PC-3 (cell line): ENCODE measurements around the gene RTN3.
"Not testable (repeated sequence)": the region's sequence is repeated elsewhere in the genome, so short reads cannot be mapped to it uniquely, and the experiment has no call there.

Source experiments
- CTCF ChIP-seq: fragments of 300-600 bp; sonication (generic); conservative IDR thresholded peaks from 2 replicates; pipeline ENCODE4 v1.5.1; 2017; ENCODE audit warnings: antibody characterized with exemption, low read depth, mild to moderate bottlenecking, low read length
- EZH2 ChIP-seq: fragments of 300-600 bp; sonication (generic); IDR thresholded peaks from one replicate; pipeline ENCODE4 v1.6.1; 2017; ENCODE audit warnings: antibody characterized with exemption, mild to moderate bottlenecking, low read length; ENCODE audit not compliant: unreplicated experiment
- EZH2phosphoT487 ChIP-seq: fragments of 300-600 bp; sonication (generic); IDR thresholded peaks from 2 replicates; pipeline ENCODE4 v1.6.1; 2018; ENCODE audit warnings: mild to moderate bottlenecking, antibody characterized with exemption, low read length, borderline replicate concordance

DNA sequence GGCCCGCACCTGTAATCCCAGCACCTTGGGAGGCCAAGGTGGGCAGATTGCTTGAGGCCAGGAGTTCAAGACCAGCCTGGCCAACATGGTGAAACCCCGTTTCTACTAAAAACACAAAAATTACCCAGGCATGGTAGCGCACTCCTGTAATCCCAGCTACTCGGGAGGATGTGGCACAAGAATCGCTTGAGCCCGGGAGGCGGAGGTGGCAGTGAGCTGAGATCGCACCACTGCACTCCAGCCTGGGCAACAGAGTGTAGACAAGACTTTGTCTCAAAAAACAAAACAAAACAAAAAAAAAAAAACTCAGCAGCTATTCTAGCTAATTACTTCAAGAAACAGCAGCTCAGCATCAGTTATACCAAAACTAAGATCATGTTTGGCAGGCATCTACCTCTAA lies 42.9 kb upstream of the RTN3 start:
- not testable (repeated sequence) for TF ChIP-seq EZH2, EZH2phosphoT487, CTCF
